Activated CD4-positive, alpha-beta T cell treated with anti-CD3 and anti-CD28 coated beads for 48 hours (primary cell): Measurements from ENCODE around the gene WDFY3.

ENCODE experiments used
- DNase-seq: peaks from one replicate; pipeline ENCODE4 v3.0.0-alpha.2; 2020

WDFY3 gene

DNA sequence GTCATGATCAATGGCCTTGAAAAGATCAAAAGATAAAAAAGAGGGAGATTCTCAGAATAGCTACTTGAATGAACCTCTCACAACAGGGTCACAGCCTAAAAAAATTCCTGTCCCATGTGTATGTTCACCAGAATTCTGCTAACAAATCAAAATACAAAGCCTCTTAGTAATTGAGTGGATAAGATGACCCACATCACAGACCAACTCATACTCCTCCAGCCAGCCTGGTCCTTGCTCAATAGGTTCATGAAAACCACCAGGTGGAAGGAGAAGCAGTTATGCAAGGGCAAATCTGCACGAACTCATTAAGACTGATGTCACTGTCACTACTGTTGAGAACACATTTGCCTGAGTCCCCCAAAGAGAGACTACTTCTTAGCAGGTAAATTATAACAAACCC lies 21.5 kb downstream of the WDFY3 start:
- no peak for DNase-seq

DNA sequence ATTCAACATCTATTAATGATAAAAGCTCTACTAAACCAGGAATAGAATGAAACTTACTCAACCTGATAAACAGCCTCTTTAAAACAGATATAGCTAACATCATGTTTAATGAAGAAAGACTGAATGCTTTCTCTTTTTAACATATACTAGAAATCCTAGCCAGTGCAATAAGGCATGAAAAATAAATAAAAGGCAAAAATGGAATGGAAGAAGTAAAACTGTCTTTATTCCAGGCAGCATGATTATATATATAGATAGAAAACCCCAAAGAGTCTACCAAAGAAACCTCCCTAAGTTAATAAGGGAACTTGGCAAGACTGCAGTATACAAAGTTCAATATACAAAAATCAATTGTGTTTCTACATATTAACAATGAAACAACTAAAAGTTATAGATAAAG lies 25.5 kb downstream of the WDFY3 start:
- no peak for DNase-seq

DNA sequence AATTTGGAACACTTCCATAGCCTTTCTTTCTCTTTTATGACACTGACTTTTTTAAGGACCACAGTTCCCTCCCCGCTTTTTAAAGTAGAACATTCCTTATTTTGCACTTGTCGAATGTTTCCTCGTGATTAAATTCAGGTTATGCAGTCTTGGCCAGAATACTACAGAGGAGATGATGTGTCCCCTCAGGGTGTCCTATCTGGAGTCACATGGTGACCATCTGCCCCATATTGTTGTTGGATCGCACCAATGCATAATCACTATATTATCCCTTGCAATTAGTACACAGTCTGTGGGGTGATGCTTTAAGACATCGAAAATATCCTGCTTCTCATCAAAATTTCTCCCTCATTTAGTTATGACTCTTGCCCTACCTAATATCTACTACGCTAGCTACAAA lies 27.4 kb downstream of the WDFY3 start:
- no peak for DNase-seq

DNA sequence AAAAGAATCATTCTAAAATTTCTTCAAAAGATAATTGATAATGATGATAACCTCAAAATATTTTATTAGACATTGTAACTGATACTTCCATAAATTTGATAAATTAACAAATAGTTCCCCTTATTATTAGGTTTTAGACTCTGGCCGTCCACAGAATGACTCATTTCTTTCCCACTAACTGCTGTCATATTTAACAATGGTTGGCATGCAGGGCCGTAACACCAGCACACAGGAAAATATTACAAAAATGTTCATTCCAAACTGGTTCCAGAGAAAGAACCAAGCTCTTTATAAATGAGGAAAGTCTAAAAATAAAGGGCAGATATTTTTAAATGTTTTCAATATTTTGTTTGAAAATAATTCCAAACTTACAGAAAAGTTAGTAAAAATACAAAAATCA lies 28.2 kb downstream of the WDFY3 start:
- no peak for DNase-seq

DNA sequence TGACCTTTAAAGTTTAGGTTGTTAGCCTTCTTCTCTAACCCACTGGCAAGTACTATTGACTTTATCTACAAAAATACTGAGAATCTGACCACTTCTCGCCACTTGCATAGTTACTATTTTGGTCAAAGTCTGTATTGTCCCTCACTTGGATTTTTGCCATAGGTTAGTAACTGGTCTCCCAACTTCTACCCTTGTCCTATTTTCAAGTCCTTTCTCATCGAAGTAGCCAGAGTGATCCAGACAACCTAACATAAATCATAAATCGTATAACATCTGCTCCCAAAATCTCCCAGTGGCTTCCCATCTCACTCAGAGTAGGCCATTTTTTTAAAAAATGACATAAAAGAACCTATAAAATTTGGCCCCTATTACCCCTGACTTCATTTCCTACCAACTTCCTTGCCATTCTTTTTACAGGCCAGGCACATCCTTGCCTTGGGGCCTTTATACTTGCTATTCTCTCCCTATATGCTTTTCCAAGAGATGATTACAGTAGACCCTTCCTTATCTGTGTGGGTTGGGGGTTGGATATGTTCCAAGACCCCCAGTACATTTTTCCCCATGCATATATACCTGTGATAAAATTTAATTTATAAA lies 29.0 kb downstream of the WDFY3 start:
- DNase-seq, result no peak

DNA sequence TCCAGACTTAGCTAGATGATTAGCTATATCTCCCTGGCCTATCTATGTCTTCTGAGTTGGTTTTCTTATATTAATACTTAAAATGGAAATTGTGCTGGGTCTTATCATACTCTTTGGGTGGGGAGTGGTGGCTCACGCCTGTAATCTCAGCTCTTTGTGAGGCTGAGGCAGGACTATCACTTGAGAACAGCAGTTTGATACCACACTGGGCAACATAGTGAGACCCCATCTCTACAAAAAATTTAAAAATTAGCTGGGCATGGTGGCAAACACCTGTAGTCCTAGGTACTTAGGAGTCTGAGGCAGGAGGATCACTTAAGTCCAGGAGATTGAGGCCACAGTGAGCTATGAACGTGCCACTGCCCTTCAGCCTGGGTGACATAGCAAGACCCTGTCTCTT lies 30.4 kb downstream of the WDFY3 start:
- DNase-seq, result no peak

DNA sequence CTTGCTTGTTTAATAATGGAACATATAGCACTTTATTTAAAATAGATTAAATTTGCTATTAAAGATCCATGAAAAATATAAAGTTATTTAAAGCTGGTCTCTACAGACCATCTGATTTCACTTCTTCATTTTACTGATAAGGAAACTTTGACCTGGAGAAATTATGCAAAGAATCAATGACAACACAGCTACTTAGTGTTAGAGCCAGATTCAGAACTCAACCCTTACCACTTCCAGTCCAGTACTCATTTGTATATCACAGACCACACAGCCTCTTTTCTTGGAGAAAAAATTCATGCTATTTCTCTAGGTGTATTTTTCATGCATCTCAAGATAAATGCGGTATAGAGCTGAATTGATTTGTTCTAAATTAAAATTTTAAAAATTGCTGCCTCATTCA lies 34.0 kb downstream of the WDFY3 start:
- DNase-seq, result no peak

DNA sequence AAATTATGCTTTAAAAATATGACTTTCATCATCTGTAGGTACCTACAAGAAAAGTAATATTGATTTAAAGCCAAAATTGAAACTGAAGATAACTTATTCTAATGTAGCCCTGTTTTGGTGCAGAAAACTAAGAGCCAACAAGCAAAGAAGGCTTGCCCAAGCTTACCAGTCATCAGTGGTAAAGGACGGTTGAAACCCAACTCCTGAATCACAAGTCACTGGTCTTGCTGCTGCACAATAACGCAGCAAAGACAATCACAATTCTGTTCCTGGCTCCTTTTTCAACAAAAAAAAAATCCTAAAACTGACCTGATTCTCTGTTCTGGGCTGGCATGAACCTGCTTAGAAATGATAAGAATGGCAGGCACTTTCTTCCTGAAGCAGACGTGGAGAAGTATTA lies 34.5 kb downstream of the WDFY3 start:
- DNase-seq, result no peak

DNA sequence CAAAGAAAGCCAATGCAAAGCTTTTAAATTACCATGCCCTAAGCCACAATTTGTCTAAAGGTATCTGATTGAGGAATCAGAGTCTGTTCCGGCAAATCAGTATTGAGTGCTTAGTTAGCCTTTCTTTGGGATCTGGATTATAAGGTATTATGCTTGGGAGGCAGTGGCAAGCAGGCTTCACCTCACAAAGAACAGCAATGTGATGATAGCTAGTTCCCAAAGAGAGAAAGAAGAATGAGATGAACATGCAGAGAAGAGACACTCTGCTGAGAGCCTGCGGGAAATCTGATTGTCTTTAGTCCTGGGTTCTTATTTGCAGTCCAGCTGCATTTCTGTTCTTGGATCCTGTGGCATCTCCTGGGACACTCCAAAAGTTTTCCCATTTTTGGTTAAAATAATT lies 35.2 kb downstream of the WDFY3 start:
- DNase-seq, result no peak

DNA sequence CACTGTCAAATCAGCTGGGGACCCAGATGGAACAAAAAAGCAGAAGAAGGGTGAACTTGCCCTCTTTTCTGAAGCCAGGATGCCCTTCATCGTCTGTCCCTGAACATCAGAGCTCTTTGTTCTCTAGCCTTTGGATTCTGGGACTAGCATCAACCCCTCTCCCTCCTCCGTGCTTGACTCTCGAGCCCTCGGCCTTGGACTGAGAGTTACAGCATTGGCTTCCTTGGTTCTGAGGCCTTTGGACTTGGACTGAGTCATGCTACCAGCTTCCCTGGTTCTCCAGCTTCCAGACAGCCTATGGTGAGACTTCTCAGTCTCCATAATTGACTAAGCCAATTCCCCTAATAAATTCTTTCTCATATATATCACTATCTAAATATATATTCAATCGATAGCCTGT lies 38.4 kb downstream of the WDFY3 start:
- no peak for DNase-seq

DNA sequence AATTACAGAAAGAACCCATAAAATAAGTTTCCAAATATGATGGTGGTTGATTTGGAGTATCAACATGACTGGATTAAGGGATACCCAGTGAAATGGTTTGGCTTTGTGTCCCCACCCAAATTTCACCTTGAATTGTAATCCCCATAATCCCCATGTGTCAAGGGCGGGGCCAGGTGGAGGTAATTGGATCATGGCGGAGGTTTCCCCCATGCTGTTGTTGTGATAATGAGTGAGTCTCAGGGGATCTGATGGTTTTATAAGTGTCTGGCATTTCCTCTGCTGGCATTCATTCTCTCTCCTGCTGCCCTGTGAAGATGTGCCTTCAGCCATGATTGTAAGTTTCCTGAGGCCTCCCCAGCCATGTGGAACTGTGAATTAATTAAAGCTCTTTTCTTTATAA lies 39.1 kb downstream of the WDFY3 start:
- no peak for DNase-seq

DNA sequence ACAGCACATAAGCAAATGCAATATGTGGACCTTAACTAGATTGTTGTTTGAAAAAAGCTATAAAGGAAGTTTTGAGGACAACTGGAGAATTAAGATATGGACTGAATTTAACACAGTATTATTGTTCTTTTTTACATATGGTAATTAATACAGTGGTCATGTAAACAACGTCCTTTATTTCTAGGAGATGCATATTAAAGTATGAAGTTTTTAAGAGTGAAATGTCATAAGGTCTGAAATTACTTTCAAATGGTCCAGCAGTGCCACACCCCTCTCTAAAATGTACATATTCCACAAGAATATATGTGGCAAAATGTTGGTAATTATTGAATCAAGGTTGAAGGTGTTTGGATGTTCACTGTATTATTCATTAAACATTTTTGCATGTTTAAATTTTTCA lies 40.9 kb downstream of the WDFY3 start:
- no peak for DNase-seq

DNA sequence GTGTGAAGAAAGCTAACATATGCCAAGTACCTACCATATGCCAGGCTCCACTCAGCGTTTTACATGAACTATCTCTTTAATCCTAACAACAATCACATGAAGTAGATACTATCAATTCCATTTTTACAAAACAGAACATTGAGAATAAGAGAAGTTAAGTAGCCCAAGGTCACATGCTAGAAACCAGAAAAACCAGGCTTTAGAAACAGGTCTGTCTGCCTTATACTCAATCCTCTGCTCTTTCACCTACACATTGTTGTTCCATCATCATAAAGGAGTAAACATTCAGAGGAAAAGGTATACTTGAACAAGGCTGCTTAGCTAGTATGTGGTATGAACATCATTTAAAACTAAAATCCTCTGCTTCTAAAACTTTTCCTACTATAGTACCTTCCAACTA lies 42.1 kb downstream of the WDFY3 start:
- no peak for DNase-seq

DNA sequence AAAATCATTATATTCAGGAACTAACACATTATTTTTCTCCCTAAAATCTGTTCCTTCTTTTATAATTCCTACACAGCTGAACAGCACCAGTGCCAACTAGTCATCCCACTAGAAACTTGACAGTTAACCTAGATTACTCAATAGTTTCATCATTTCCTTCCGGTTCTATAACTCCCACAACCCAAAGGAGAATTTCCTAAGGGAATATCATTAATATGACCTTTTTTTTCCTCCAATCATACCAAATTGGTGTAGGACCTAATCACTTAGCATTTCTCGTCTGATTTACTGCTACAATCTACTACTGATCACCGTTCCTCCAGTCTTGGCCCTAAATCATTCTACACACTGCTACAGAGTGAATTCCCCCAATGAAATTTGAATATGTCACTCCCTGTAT lies 45.9 kb downstream of the WDFY3 start:
- no peak for DNase-seq

DNA sequence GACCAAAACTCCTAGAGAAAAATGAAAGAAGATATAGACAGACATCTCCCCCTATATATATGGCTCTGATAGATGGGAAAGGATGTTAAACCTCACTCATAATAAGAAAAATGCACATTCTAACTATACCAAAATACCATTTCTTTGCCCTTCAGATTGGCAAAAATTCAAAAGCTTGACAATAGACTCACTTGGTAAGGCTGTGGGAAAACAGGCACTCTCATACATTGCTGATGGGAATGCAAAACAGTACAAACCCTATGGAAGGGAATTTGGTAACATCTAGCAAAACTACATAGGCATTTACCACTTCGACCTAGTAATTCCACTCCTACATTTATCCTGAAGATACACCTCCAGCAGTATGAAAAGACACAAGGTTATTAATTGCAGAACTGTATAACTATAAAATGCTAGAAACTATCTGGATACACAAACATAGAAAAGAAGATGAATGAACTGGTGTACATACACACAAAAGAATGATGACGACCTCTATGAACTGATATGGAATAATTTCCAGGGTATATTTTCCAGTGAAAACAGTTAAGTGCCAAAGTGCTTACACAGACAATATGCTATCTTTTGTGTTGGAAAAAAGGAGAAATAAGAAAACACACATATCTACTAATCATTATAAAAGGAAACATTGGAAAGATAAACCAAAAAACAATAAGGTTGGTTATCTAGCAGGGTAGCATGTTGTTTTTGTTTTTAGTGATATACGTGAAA lies 48.5 kb downstream of the WDFY3 start:
- no peak for DNase-seq

DNA sequence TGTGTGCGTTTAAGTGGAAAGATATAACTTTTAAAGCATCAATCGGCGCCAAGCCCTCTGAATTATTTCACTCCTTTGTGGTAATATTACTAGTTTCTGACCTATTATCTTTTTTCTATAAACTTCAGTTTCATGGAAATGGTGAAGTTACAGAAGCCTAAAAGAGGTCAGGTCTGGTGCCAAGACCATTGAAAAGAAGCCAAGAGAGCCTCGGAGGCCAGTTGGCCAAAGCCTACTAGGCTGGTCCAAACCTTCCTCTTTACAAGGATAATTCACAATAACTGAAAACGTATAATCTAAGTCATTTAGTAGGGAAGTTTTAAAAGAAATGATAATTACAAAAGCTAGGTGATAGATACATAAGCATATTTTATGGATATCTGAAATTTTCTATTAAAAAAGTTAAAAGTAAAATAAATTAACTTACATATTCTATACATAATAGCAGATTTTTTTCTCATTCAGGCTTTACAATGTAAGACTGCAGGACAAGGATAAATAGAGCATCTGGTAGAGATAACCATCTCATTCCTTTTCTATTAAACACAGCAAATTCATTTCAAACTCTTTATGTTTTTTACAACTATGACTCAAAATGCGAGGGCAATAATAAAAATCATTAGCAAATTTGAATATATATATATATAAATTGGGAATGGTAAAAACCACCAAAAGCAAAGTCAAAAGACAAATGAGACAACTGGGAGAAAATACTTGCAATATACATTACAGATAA lies 49.2 kb downstream of the WDFY3 start:
- DNase-seq, result no peak

DNA sequence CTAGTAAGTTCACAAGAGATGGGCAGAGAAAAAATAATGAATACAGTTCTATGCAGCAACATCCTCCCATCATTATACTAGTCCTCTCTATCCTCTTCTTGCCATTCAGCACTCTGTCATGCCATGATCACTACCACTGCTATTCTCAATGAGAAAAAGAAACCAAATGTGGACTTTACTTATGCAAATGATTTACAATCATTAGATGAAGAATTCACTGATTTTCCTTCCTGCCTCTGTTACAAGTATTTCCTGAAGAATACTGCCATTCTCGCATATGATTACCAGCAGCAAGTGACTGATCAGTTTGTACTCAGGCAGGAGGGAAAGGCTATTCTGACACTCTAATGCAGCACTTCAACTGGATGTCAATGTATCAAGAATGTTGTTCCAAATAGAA lies 50.3 kb downstream of the WDFY3 start:
- DNase-seq, result no peak

DNA sequence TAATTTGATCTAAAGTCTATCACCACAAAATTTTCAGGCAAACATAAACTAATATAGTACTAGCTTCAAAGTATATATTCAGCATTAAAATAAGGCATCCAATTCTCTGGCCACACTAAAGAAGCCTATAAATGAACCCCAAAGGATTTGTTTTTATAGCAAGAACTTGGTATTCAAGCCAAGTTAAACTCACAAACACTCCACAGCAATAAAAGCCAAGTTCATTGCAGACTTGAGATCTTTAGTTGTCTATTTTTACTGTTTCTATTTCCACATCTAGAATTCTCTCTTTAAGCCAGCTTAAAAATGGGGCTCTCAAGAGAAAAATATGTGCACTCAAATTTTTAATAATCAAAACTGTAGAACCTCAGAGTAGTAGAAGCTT lies 51.1 kb downstream of the WDFY3 start:
- DNase-seq, result no peak

DNA sequence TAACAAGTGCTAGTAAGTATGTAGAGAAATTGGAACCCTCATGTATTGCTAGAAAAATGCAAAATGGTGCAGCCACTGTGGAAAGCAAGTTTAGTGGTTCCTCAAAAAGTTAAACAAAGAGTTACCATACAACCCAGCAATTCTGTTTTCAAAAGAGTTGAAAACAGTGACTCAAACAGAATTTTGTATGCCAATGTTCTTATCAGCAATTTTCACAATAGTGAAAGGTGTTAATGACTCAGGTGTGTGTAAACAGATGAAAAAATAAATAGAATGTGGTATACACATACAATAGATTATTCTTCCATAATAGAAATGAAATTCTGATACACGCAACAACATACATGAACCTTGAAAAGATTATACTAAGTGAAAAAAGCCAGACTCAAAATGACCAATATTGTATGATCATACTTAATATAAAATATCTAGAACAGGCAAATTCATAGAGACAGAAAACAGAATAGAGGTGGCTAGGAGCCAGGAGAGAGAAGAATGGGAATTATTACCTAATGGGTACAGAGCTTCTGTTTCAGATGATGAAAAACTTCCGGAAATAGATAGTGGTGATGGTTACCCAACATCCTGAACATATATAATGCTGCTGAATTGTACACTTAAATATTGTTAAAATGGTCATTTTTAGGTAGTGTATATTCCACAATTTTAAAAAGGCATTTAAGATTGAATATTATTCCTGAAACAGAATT lies 51.6 kb downstream of the WDFY3 start:
- no peak for DNase-seq

DNA sequence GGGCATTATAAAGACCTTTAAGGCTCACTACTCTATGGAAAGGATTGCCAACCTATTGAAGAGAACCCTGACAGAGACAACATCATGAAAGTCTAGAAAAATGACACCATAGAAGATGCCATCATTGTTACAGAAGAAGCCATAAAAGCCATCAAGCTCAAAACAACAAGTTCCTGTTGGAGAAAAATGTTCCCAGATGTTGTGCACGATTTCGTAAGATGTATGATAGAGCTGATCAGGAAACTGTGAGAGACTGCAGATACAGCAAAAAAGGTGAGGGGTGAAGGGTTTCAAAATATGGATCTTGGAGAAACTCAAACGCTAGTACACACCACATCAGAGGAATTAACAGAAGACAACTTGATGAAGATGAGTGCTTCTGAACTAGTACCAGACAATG lies 53.3 kb downstream of the WDFY3 start:
- DNase-seq, result no peak

DNA sequence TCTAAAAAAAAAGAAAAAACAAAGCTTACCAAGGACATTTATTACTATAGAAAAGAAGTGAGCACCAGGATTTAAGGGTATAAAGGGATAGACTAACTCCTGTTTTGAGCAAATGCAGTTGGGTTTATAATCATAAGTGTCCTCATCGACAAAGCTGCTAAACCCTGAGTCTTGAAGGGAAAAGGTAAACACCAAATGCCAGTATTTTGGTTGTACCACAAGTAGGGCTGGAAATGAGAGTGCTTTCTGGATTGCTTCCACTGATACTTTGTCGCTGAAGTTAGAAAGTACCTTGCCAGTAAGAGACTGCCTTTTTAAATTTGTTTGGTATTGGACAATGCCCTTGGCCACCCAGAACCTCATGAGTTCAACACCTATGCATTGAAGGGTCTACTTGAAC lies 53.7 kb downstream of the WDFY3 start:
- DNase-seq, result no peak

DNA sequence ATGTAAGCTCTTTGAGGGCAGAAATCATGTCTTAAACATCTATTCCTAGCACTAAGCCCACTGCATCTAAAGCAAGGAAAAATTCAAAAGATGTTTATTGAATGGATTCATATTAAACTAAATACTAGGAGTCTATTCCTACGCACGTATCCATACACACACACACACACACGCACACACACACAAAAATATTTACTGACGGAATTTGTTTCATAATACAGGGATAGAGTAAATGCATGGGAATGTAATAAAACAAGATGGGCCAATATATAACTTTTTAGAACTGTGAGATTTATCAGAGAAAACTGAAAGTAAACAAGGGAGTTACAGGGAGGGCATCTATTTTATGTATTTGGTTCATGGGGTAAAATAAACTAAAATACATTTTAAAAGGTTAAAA lies 57.6 kb downstream of the WDFY3 start:
- DNase-seq, result no peak

DNA sequence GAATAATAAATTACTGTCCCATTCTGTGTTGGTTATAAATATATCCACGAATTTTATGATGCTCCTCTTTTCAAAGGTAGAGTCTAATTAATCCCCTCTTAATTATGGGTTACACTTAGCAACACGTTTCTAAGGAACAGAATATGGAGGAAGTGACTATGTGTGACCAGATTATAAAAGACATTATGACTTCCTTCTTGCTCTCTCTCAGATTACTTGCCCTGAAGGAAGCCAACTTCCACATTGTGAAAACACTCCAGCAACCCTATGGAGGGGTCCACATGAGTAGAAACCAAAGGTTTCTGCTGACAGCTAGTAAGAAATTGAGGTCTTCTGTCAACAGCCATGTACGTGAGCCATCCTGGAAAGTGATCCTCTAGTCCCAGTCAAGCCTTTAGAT lies 59.3 kb downstream of the WDFY3 start:
- DNase-seq, result no peak

DNA sequence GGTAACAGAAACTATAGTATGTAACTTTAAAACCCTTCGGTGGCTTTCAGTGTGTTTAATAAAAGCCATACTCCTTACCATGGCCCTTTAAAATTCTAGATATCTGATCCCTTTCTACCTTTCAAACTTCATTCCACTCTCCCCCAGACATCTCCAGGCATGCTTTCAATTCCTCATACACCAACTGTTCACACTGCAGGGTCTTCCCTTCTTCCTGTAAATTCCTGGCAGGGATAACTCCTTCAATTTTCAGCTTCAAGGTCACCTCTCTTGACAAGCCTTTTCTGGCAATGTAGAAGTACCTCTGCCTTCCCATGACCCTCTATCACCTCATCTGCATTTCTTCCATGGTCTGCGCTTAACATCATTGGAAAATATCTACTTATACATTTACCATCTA lies 60.8 kb downstream of the WDFY3 start:
- DNase-seq, result no peak
